ENCODE data around the gene TBC1D10A. TPM values are rescaled to one million over a fixed set of nuclear protein-coding genes. Genes with fewer than 3 reads are reported as not detected.

The TBC1D10A gene
- total RNA-seq, 4 donors from 2014 or later: 18.4 to 25.9 (median 20.8) TPM

- no peak for TF ChIP-seq CTCF (IDR thresholded peaks at IDR 0.05)
- no peak for TF ChIP-seq POLR2A (IDR thresholded peaks at IDR 0.05)
- Histone ChIP-seq H3K27ac (no peak overlapping the region), H3K9me3 (no peaks in the 10 kb centered on the region), H3K4me1 (no peaks in the 10 kb centered on the region), H3K27me3 (no peaks in the 10 kb centered on the region), H3K4me3 (no peak overlapping the region), H3K36me3 (no peaks in the 10 kb centered on the region)
- no peak for DNase-seq
Measured at GRCh38 chr22:30371321-30371720, 44.6 kb upstream of the TBC1D10A start.

- DNase-seq: no peak
- H3K4me1 ChIP-seq: no peaks in the 10 kb centered on the region
- H3K4me3 ChIP-seq: no peak overlapping the region
- TF ChIP-seq POLR2A (IDR thresholded peaks at IDR 0.05) (no peak), CTCF (IDR thresholded peaks at IDR 0.05) (no peak)
- H3K27me3 ChIP-seq: no peaks in the 10 kb centered on the region
- H3K9me3 ChIP-seq: no peaks in the 10 kb centered on the region
- H3K36me3 ChIP-seq: no peaks in the 10 kb centered on the region
- no peak overlapping the region for H3K27ac ChIP-seq
Measured at GRCh38 chr22:30370641-30371230, 44.0 kb upstream of the TBC1D10A start.

GRCh38 chr22:30368420-30368819 is 41.7 kb upstream of the TBC1D10A start:
- no peak for DNase-seq
- Histone ChIP-seq H3K27ac (no peak overlapping the region), H3K9me3 (no peaks in the 10 kb centered on the region), H3K4me3 (no peak overlapping the region), H3K36me3 (no peaks in the 10 kb centered on the region), H3K4me1 (no peaks in the 10 kb centered on the region), H3K27me3 (no peaks in the 10 kb centered on the region)
- TF ChIP-seq POLR2A (IDR thresholded peaks at IDR 0.05) (no peak), CTCF (IDR thresholded peaks at IDR 0.05) (no peak)

- no peaks in the 10 kb centered on the region for H3K27me3 ChIP-seq
Measured at GRCh38 chr22:30365891-30366290, 39.1 kb upstream of the TBC1D10A start.

GRCh38 chr22:30362651-30363281 is 36.0 kb upstream of the TBC1D10A start:
- DNase-seq: no peak
- H3K27me3 ChIP-seq: no peaks in the 10 kb centered on the region
- TF ChIP-seq POLR2A (IDR thresholded peaks at IDR 0.05) (no peak), CTCF (IDR thresholded peaks at IDR 0.05) (no peak)
- H3K27ac ChIP-seq: no peak overlapping the region
- no peaks in the 10 kb centered on the region for H3K36me3 ChIP-seq
- peaks cover 0 to 2% (median 0%) of the 10 kb centered on the region in 4 donors for H3K4me1 ChIP-seq
- no peaks in the 10 kb centered on the region for H3K9me3 ChIP-seq
- H3K4me3 ChIP-seq: no peak overlapping the region

More at GRCh38 chr22:30365891-30366290, 39.1 kb upstream of the TBC1D10A start:
- DNase-seq: no peak
- H3K4me3 ChIP-seq: no peak overlapping the region
- no peak overlapping the region for H3K27ac ChIP-seq
- no peaks in the 10 kb centered on the region for H3K9me3 ChIP-seq
- TF ChIP-seq CTCF (IDR thresholded peaks at IDR 0.05): no peak
- TF ChIP-seq POLR2A (IDR thresholded peaks at IDR 0.05): no peak
- no peaks in the 10 kb centered on the region for H3K4me1 ChIP-seq
- no peaks in the 10 kb centered on the region for H3K36me3 ChIP-seq

Measured in Peyer's patch (tissue), 4 donors.